ENCODE results near the gene NPR3.

DNA sequence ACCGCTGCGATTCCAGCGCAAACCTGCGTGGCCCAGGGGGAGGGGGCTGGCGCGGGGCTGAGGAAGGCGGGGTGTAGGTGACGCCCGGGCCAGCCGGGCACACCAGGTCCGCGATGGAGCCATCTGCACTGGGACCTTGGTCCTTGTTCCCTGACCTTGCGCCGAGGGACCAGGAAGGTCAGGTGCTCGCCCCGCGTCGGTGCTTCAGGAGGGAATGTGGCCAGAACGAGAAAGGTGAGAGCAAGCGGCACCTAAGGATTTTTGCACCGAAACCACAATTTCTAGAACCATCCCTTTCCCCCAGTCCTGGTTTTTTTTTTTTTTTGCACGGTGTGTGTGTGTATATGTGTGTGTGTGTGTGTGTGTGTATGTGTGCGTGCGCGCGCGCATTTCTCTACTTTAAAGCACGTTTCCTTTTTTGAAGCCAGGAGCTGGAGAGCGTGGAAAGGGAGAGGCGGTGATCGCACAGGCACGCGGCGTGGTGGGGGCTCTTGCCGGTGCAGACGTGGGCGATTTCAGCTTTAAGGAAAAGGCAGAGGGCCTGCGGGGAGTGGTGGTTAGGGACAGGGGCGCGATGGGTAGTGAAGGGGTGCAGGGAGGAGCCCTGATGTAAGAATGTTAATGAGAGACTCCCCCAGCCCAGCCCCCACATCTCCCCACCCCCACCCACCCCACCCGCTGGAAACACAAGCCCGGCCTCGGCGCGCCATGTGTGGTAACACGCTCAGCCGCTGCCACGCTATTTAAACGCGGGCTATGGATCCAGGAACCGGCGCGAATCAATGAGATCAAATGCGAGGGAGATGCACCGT, at the start of gene NPR3:
- TF ChIP-seq, protein P1, sequence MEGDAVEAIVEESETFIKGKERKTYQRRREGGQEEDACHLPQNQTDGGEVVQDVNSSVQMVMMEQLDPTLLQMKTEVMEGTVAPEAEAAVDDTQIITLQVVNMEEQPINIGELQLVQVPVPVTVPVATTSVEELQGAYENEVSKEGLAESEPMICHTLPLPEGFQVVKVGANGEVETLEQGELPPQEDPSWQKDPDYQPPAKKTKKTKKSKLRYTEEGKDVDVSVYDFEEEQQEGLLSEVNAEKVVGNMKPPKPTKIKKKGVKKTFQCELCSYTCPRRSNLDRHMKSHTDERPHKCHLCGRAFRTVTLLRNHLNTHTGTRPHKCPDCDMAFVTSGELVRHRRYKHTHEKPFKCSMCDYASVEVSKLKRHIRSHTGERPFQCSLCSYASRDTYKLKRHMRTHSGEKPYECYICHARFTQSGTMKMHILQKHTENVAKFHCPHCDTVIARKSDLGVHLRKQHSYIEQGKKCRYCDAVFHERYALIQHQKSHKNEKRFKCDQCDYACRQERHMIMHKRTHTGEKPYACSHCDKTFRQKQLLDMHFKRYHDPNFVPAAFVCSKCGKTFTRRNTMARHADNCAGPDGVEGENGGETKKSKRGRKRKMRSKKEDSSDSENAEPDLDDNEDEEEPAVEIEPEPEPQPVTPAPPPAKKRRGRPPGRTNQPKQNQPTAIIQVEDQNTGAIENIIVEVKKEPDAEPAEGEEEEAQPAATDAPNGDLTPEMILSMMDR (IDR thresholded peaks at IDR 0.05) = no peak
- no peak for TF ChIP-seq POLR2A (IDR thresholded peaks at IDR 0.05)
